Adrenal gland (tissue), 5 donors: ENCODE data around the gene HOMER1.

ENCODE experiments used
- CTCF ChIP-seq, 6 experiments: fragments of 450-650 bp in 4 of 6; fragments of 200-600 bp in 2 of 6; sonication (generic) in 1 of 6; IDR thresholded peaks; 1 replicate in 5 of 6; 2 replicates in 1 of 6; pipeline versions ENCODE4 v1.5.1 to v1.8.0; 2016 to 2021; ENCODE audit warnings: antibody characterized with exemption in 6 of 6, mild to moderate bottlenecking in 2 of 6, moderate library complexity in 1 of 6
- POLR2A ChIP-seq, 2 donors: fragments of 450-650 bp; IDR thresholded peaks; one replicate each; pipeline ENCODE4 v1.6.1; 2017; ENCODE audit warnings: antibody characterized with exemption in 2 of 2, mild to moderate bottlenecking in 2 of 2, moderate library complexity in 1 of 2
- donor health status: DM: no; HTN: no; CAD: no.

- TF ChIP-seq CTCF (IDR thresholded peaks at IDR 0.05), result no peak
- TF ChIP-seq POLR2A (IDR thresholded peaks at IDR 0.05), result no peak
Observed at GRCh38 chr5:79418276-79418675, 95.7 kb downstream of the HOMER1 start.
